Activated T-helper 1 cell treated with anti-CD3 and anti-CD28 coated beads, Interleukin-12 subunit alpha, Interleukin-12 subunit beta, Interleukin-2, Interleukin-4 antibody, amounts not matched to agents 30 ng/mL and 10 ng/mL and 1 ng/mL, durations not matched to agents 14 hours and 24 hours and 36 hours (primary cell): Measurements from ENCODE around the gene CNPY2. TPM values are rescaled to one million over a fixed set of nuclear protein-coding genes. Genes with fewer than 3 reads are reported as not detected.
A peak's percentile ranks its signal among the peaks of the same experiment; 100 is the strongest.
"Not testable (repeated sequence)": the region's sequence is repeated elsewhere in the genome, so short reads cannot be mapped to it uniquely, and the experiment has no call there.

Experiments used
- DNase-seq: peaks from one replicate; pipeline ENCODE4 v3.0.0; 2021; ENCODE audit warnings: low spot score
- H3K27ac Mint-ChIP-seq: one replicate; pipeline ENCODE4 v1.8.0; 2021; ENCODE audit warnings: mild to moderate bottlenecking, mixed read lengths
- H3K27me3 Mint-ChIP-seq: one replicate; pipeline ENCODE4 v1.8.0; 2022; ENCODE audit warnings: mild to moderate bottlenecking, moderate library complexity, mixed read lengths; ENCODE audit not compliant: insufficient read depth
- H3K36me3 Mint-ChIP-seq: one replicate; pipeline ENCODE4 v1.8.0; 2021; ENCODE audit warnings: low read depth, mixed read lengths
- H3K4me1 Mint-ChIP-seq: one replicate; pipeline ENCODE4 v1.8.0; 2021; ENCODE audit warnings: low read depth, mixed read lengths
- H3K4me3 Mint-ChIP-seq: one replicate; pipeline ENCODE4 v1.8.0; 2021; ENCODE audit warnings: mild to moderate bottlenecking, moderate library complexity, mixed read lengths
- H3K9me3 Mint-ChIP-seq: one replicate; pipeline ENCODE4 v1.8.0; 2021; ENCODE audit warnings: mixed read lengths
- intact Hi-C: fragments of 100-400 bp; cut with micrococcal nuclease; formaldehyde crosslinking; loops from one replicate; pipeline ENCODE4 v1.15.1; 2024
- total RNA-seq: library from RNA; stranded (reverse); gene quantifications from 2 replicates; pipeline ENCODE4 v1.2.3, GENCODE V29; 2022

CNPY2 gene
- total RNA-seq, 1 donor from 2014 or later, result 170 TPM

GRCh38 chr12:56341616-56342015 is 25.8 kb upstream of the CNPY2 start:
- H3K9me3 Mint-ChIP-seq, result no peaks in the 10 kb centered on the region
- H3K27me3 Mint-ChIP-seq, result no peaks in the 10 kb centered on the region
- H3K36me3 Mint-ChIP-seq, result peaks cover 43% of the 10 kb centered on the region
- intact Hi-C loops, result no loop called here
- no peak overlapping the region for H3K27ac Mint-ChIP-seq
- no peak overlapping the region for H3K4me3 Mint-ChIP-seq
- peaks cover 43% of the 10 kb centered on the region for H3K4me1 Mint-ChIP-seq
- DNase-seq, result no peak

- Mint-ChIP-seq H3K27me3 (no peaks in the 10 kb centered on the region), H3K4me1 (peaks cover 46% of the 10 kb centered on the region), H3K36me3 (peaks cover 32% of the 10 kb centered on the region), H3K4me3 (peak overlapping the region; percentile 93), H3K27ac (peak overlapping the region; percentile 100), H3K9me3 (no peaks in the 10 kb centered on the region)
- intact Hi-C loops, result loop anchor here (2.0 to 10.0 kb wide), 3 partner anchors 72 to 746 kb away; partner anchors contain the start of genes COQ10A, NAB2 and TIMELESS
- DNase-seq, result no peak
Measured at GRCh38 chr12:56339158-56339422, 23.3 kb upstream of the CNPY2 start.

DNA sequence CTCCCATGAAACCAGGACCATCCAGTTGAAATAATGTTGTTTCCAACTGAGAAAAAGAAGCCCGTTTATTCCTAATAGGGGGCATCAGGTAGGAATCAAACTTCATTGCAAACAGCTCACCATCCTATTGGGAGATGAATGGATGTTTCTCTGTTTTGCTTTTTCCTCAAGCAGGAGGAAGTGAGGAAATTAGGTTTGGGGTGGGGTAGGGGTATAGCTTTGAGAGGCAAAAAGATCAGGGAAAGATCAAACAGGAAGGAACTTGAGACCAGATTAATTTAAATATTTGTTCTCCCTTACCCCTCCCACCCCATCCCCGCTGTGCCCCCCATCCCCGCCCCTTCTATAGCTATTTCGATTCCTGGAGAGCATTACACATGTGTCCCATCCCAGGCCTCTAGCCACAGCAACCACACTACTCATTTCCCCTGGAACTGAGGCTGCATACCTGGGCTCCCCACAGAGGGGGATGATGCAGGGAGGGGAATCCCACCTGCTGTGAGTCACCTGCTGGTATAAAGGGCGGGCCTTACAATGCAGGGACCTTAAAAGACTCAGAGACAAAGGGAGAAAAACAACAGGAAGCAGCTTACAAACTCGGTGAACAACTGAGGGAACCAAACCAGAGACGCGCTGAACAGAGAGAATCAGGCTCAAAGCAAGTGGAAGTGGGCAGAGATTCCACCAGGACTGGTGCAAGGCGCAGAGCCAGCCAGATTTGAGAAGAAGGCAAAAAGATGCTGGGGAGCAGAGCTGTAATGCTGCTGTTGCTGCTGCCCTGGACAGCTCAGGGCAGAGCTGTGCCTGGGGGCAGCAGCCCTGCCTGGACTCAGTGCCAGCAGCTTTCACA is 22.7 kb upstream of the CNPY2 start, which contains the start of gene IL23A:
Gene IL23A, plus strand, starts transcription at position 577 of the 850 bp plus-strand sequence. Its CDS starts 161 bp downstream, at position 738.
- DNase-seq, result peak; percentile 82
- peak within 1 kb of the TSS; percentile 93 for H3K4me3 Mint-ChIP-seq
- intact Hi-C loops, result loop anchor here (1.0 to 10.0 kb wide), 9 partner anchors 22 to 746 kb away; partner anchors contain the start of genes COQ10A, CS, NAB2 and RNF41
- no peaks in the 10 kb centered on the region for H3K9me3 Mint-ChIP-seq
- no peaks in the 10 kb centered on the region for H3K27me3 Mint-ChIP-seq
- H3K36me3 Mint-ChIP-seq, result peaks cover 28% of the 10 kb centered on the region
- peaks cover 51% of the 10 kb centered on the region for H3K4me1 Mint-ChIP-seq
- H3K27ac Mint-ChIP-seq, result peak within 1 kb of the TSS; percentile 100

GRCh38 chr12:56337753-56338251 is 22.0 kb upstream of the CNPY2 start:
- peaks cover 58% of the 10 kb centered on the region for H3K4me1 Mint-ChIP-seq

DNA sequence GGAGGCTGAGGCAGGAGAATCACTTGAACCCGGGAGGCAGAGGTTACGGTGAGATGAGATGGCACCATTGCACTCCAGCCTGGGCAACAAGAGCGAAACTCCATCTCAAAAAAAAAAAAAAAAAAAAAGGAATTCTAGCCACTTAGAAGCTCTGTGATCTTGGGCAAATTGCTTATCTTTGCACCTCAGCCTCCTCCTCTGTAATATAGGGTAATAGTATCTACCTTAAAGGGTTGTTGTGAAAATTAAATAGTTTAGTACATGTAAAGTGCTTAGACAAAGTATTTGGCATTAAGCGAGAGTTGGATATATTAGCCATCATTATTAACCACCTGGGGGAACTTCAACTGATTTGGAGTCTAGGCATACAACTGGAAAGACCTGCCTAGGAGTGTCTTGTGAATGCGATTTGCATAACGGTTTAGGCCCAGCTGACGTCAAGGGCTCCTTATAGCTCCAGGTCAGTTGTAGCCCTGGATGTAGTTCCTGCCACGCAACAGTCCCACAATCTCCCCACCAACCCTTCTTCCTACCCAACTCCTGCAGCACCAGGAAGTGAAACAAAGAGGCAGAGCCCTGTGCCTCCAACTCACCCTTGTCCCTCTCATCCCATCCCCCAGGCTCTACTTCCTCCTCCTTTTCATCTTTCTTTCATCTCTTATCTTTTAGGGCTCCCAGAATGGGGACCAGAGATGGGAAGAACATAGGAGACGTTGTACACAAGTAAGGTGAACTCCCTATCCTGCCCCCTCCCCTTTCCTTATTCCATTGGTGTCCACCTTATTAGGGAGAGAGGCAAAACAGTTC is 20.8 kb upstream of the CNPY2 start:
- no peaks in the 10 kb centered on the region for H3K27me3 Mint-ChIP-seq
- intact Hi-C loops, result loop anchor here (10.0 kb wide), 1 partner anchor 748 kb away; the partner anchor contains the start of gene NAB2
- H3K9me3 Mint-ChIP-seq, result no peaks in the 10 kb centered on the region
- peaks cover 14% of the 10 kb centered on the region for H3K36me3 Mint-ChIP-seq
- H3K4me3 Mint-ChIP-seq, result peak overlapping the region; percentile 58
- H3K27ac Mint-ChIP-seq, result peak overlapping the region; percentile 47
- peaks cover 60% of the 10 kb centered on the region for H3K4me1 Mint-ChIP-seq
- DNase-seq, result no peak

More at GRCh38 chr12:56337753-56338251, 22.0 kb upstream of the CNPY2 start:
- Mint-ChIP-seq H3K27me3 (no peaks in the 10 kb centered on the region), H3K4me3 (peak overlapping the region; percentile 43), H3K36me3 (peaks cover 21% of the 10 kb centered on the region), H3K27ac (peak overlapping the region; percentile 77), H3K9me3 (no peaks in the 10 kb centered on the region)
- intact Hi-C loops, result loop anchor here (1.0 to 10.0 kb wide), 9 partner anchors 22 to 747 kb away; partner anchors contain the start of genes COQ10A, CS, NAB2 and RNF41
- no peak for DNase-seq

DNA sequence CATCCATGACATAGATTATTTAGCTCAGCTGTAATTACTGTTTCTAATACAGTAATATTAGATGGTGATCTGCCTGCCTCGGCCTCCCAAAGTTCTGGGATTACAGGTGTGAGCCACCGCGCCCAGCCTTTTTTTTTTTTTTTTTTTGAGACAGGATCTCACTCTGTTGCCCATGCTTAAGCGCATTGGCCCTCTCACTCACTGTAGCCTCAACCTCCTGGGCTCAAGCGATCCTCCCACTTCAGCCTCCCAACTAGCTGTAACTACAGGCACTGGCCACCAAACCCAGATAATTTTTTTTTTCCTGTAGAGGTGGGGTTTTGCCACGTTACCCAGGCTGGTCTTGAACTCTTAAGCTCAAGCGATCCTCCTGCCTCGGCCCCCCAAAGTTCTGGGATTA is 19.7 kb upstream of the CNPY2 start:
- intact Hi-C loops, result loop anchor here (2.0 to 10.0 kb wide), 2 partner anchors 183 to 749 kb away; partner anchors contain the start of genes MYL6B and NAB2
- not testable (repeated sequence) for H3K4me3 Mint-ChIP-seq, H3K36me3 Mint-ChIP-seq, DNase-seq, H3K9me3 Mint-ChIP-seq, H3K27me3 Mint-ChIP-seq, H3K27ac Mint-ChIP-seq
- peaks cover 54% of the 10 kb centered on the region for H3K4me1 Mint-ChIP-seq

DNA sequence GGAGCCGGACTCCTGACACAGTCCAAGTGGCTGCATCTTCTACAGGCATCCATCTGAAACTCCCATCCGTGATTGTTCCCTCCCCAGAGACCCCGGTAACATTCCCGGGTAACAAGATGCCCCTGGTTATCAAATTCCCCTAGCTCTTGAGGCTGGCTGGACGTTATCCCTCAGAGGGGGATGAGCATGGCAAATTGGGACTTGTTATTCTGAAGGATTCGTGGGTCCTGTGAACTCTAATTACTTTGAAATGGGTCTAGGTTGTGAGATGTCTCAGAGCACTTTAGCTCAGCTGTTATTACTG is 18.7 kb upstream of the CNPY2 start:
- H3K27me3 Mint-ChIP-seq, result no peaks in the 10 kb centered on the region
- intact Hi-C loops, result loop anchor here (2.0 to 10.0 kb wide), 3 partner anchors 182 to 750 kb away; partner anchors contain the start of genes MYL6B and NAB2
- no peaks in the 10 kb centered on the region for H3K9me3 Mint-ChIP-seq
- H3K36me3 Mint-ChIP-seq, result peaks cover 8% of the 10 kb centered on the region
- peaks cover 47% of the 10 kb centered on the region for H3K4me1 Mint-ChIP-seq
- H3K27ac Mint-ChIP-seq, result peak overlapping the region; percentile 100
- H3K4me3 Mint-ChIP-seq, result peak overlapping the region; percentile 87
- DNase-seq, result no peak

DNA sequence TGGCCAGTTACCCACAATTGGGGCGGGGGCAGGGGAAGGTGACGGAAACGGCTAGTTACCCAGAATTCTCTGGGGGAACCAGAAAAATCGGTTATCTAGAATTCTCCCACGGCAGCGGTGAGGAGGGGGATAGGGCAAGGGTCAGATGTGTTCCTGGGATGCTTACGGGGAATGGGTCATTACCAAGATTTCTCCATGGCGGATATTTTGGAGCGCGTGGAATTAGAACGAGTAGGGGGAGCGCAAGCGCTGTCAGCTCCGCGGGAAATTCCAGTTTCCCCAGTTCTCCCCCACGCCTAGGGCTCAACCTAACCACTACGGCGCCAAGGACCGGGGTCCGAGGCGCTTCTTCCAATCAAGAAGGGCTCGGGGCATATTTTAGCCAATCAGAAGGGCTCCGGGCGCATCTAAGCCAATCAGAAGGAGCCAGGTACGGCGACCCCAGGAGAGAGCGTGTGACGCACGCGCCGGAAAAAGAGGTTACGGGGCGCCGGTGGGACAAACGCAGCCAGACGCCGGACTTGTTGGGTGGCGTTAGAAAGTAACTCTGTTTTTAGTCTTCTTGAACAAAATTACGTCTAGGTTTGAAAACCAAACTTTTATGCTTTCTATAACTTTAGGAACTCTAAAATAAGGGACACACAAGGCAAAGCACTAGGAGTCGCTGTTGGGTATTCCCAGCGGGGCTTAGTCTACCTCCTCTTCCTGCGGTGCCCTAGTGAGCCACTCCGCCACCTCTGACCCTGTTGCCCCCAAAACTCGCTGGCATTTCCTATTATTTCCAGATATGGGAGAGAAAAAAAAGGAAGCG is 18.1 kb upstream of the CNPY2 start, which contains the start of gene PAN2:
Gene PAN2, minus strand, starts transcription at position 322 of the 811 bp plus-strand sequence. CDS start 906 bp downstream, outside the sequence.
- peak; percentile 94 for DNase-seq
- no peaks in the 10 kb centered on the region for H3K27me3 Mint-ChIP-seq
- H3K36me3 Mint-ChIP-seq, result peaks cover 3% of the 10 kb centered on the region
- intact Hi-C loops, result loop anchor here (1.0 to 10.0 kb wide), 7 partner anchors 18 to 751 kb away; partner anchors contain the start of genes CS, MYL6B, NAB2 and SPRYD4
- no peaks in the 10 kb centered on the region for H3K9me3 Mint-ChIP-seq
- peak within 1 kb of the TSS; percentile 87 for H3K4me3 Mint-ChIP-seq
- peak within 1 kb of the TSS; percentile 100 for H3K27ac Mint-ChIP-seq
- peaks cover 42% of the 10 kb centered on the region for H3K4me1 Mint-ChIP-seq

DNA sequence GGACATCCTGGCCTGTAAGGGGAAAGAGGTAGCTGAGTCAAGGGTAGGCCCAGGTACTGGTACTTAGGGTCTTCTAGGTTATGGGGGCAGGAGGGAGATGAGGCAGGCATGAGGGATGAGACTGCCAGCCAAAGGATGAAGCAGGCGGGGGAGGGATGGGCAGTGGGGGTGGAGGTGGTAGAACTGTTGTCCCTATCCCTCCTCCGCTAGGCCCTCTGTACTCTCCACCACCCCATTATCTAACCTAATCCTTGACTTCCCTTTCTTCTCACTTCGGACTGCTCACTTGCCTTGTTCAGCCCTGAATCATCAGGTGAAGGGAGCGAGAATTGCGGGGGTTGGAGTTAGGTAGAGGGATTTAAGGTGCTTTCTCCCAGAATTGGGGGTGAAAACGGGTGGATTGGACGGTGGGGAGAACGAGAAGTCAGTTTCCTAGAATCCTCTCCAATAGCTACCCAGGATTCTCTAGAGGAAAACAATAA is 17.4 kb upstream of the CNPY2 start:
- no peak for DNase-seq
- peak overlapping the region; percentile 100 for H3K27ac Mint-ChIP-seq
- intact Hi-C loops, result loop anchor here (1.0 to 10.0 kb wide), 6 partner anchors 17 to 752 kb away; partner anchors contain the start of genes CS, NAB2, SPRYD4 and STAT2
- no peaks in the 10 kb centered on the region for H3K36me3 Mint-ChIP-seq
- H3K4me1 Mint-ChIP-seq, result peaks cover 35% of the 10 kb centered on the region
- H3K27me3 Mint-ChIP-seq, result no peaks in the 10 kb centered on the region
- H3K4me3 Mint-ChIP-seq, result peak overlapping the region; percentile 87
- H3K9me3 Mint-ChIP-seq, result no peaks in the 10 kb centered on the region

- no peak for DNase-seq
- intact Hi-C loops, result loop anchor here (1.0 to 10.0 kb wide), 6 partner anchors 16 to 752 kb away; partner anchors contain the start of genes CS, NAB2, SPRYD4 and STAT2
- peak overlapping the region; percentile 87 for H3K4me3 Mint-ChIP-seq
Measured at GRCh38 chr12:56332512-56333196, 16.9 kb upstream of the CNPY2 start.

DNA sequence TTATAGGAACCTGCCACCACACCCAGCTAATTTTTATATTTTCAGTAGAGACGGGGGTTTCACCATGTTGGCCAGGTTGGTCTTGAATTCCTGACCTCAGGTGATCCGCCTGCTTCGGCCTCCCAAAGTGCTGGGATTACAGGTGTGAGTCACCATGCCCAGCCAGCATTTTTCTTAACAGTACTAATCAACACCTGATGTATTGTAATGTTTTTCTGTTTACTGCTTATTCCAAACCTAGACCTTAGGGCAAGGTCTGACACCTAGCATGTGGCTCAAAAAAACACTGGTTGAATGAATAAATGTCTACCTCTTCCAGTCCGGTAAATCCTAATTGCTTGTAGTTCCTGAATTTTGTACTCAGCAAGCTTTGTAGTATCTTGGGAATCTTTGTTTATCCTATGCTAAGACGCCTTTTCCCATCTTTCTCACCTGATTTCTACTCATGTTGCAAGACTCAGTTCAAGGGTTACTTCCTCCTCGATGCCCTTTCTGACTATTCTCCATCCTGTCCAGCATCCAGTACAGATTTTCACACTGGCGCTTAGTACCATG is 15.2 kb upstream of the CNPY2 start:
- H3K4me3 Mint-ChIP-seq, result no peak overlapping the region
- H3K36me3 Mint-ChIP-seq, result peaks cover 15% of the 10 kb centered on the region
- intact Hi-C loops, result loop anchor here (5.0 to 10.0 kb wide), 2 partner anchors 306 to 754 kb away; partner anchors contain the start of gene NAB2
- no peak overlapping the region for H3K27ac Mint-ChIP-seq
- H3K4me1 Mint-ChIP-seq, result peaks cover 16% of the 10 kb centered on the region
- no peak for DNase-seq
- no peaks in the 10 kb centered on the region for H3K27me3 Mint-ChIP-seq
- no peaks in the 10 kb centered on the region for H3K9me3 Mint-ChIP-seq

More at GRCh38 chr12:56332512-56333196, 16.9 kb upstream of the CNPY2 start:
- H3K27me3 Mint-ChIP-seq, result no peaks in the 10 kb centered on the region
- H3K27ac Mint-ChIP-seq, result peak overlapping the region; percentile 100
- no peaks in the 10 kb centered on the region for H3K9me3 Mint-ChIP-seq
- H3K4me1 Mint-ChIP-seq, result peaks cover 30% of the 10 kb centered on the region
- H3K36me3 Mint-ChIP-seq, result peaks cover 4% of the 10 kb centered on the region
